HCT116 (cell line): Measurements from ENCODE around the gene CDK14.

ENCODE experiments used
- CEBPB ChIP-seq: IDR thresholded peaks from 2 replicates; pipeline ENCODE4 v1.6.1; 2012; ENCODE audit warnings: low read depth
- EGR1 ChIP-seq: IDR thresholded peaks from 2 replicates; pipeline ENCODE4 v1.6.1; 2012; ENCODE audit warnings: low read depth
- EZH2 ChIP-seq: fragments of 200-600 bp; sonication (generic); IDR thresholded peaks from 2 replicates; pipeline ENCODE4 v1.6.1; 2017; ENCODE audit warnings: antibody characterized with exemption, mixed run types
- FOSL1 ChIP-seq: IDR thresholded peaks from 2 replicates; pipeline ENCODE4 v1.6.1; 2012; ENCODE audit warnings: low read depth
- JUND ChIP-seq: IDR thresholded peaks from 2 replicates; pipeline ENCODE4 v1.6.1; 2012
- POLR2A ChIP-seq: IDR thresholded peaks from 2 replicates; pipeline ENCODE4 v1.7.0; 2011; ENCODE audit warnings: borderline replicate concordance; ENCODE audit not compliant: insufficient read depth, insufficient read length; ENCODE audit errors: extremely low read depth
- POLR2AphosphoS5 ChIP-seq: IDR thresholded peaks from 2 replicates; pipeline ENCODE4 v1.6.1; 2011; ENCODE audit warnings: mild to moderate bottlenecking, low read depth, low read length, moderate library complexity
- RAD21 ChIP-seq: IDR thresholded peaks from 2 replicates; pipeline ENCODE4 v1.6.1; 2012; ENCODE audit warnings: low read depth, mild to moderate bottlenecking
- REST ChIP-seq: IDR thresholded peaks from 2 replicates; pipeline ENCODE4 v1.6.1; 2012; ENCODE audit warnings: low read depth
- YY1 ChIP-seq: IDR thresholded peaks from 2 replicates; pipeline ENCODE4 v1.6.1; 2011; ENCODE audit warnings: low read length, low read depth, moderate library complexity, mild to moderate bottlenecking; ENCODE audit not compliant: insufficient replicate concordance; ENCODE audit errors: extremely low read depth
- TF ChIP-seq, protein P1 (sequence below), 3 experiments: fragments of 200-600 bp in 1 of 3; sonication (generic) in 1 of 3; IDR thresholded peaks in 2 of 3; conservative IDR thresholded peaks in 1 of 3; 2 replicates each; pipeline ENCODE4 v1.5.1; 2012 to 2017; ENCODE audit warnings: low read depth in 2 of 3, low read length in 2 of 3, antibody characterized with exemption in 1 of 3, borderline replicate concordance in 1 of 3, control low read depth in 1 of 3, mild to moderate bottlenecking in 1 of 3, mixed read lengths in 1 of 3, mixed run types in 1 of 3, moderate library complexity in 1 of 3; ENCODE audit not compliant: insufficient read depth in 1 of 3
- TF ChIP-seq, protein P2 (sequence below): IDR thresholded peaks from 2 replicates; pipeline ENCODE4 v1.6.1; 2012

DNA sequence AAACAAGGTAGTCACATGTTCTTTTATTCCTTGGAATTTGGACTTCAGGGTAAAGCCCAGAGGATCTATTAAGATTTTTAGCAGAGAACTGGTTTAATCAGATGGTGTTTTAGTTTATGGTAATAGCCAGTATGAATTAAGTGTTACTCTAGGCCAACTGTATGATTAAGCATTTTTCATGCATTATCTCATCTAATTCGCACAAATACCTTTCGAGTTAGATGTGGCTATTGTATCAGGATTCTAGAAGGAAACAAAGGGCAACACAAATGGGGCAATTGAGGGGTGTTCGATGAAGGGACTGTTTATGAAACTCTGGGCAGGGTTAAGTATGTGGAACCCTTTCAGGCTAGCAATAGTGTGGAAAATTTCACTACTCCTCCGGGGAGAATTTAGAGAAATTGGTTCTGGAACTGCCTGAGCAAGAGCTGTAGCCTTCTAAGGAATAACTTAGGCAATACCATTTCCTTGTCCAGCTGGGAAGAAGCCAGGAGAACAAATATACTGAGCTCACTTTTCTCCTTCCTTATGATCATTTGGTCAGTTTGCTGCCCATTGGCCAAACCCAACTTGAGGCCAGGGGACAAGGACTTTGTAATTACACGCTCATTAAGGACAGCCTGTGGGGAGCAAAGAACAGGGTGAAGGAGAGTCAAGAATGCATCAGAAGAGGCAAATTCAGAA lies 349.1 kb downstream of the CDK14 start:
- TF ChIP-seq, protein P1, sequence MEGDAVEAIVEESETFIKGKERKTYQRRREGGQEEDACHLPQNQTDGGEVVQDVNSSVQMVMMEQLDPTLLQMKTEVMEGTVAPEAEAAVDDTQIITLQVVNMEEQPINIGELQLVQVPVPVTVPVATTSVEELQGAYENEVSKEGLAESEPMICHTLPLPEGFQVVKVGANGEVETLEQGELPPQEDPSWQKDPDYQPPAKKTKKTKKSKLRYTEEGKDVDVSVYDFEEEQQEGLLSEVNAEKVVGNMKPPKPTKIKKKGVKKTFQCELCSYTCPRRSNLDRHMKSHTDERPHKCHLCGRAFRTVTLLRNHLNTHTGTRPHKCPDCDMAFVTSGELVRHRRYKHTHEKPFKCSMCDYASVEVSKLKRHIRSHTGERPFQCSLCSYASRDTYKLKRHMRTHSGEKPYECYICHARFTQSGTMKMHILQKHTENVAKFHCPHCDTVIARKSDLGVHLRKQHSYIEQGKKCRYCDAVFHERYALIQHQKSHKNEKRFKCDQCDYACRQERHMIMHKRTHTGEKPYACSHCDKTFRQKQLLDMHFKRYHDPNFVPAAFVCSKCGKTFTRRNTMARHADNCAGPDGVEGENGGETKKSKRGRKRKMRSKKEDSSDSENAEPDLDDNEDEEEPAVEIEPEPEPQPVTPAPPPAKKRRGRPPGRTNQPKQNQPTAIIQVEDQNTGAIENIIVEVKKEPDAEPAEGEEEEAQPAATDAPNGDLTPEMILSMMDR (IDR thresholded peaks at IDR 0.05 in 2 of 3, conservative IDR thresholded peaks at IDR 0.05 in 1 of 3; ENCODE audit: borderline replicate concordance in 1 of 3, insufficient read depth in 1 of 3, low read depth in 2 of 3, low read length in 2 of 3), result no peak
- TF ChIP-seq RAD21, result no peak
- TF ChIP-seq EGR1, result no peak
- no peak for TF ChIP-seq POLR2A
- no peak for TF ChIP-seq JUND
- TF ChIP-seq, protein P2, sequence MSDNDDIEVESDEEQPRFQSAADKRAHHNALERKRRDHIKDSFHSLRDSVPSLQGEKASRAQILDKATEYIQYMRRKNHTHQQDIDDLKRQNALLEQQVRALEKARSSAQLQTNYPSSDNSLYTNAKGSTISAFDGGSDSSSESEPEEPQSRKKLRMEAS, result no peak
- no peak for TF ChIP-seq YY1
- no peak for TF ChIP-seq REST
- no peak for TF ChIP-seq FOSL1
- no peak for TF ChIP-seq EZH2
- no peak for TF ChIP-seq POLR2AphosphoS5
- TF ChIP-seq CEBPB, result no peak
